Middle frontal gyrus (tissue), 1 donor: ENCODE data around the gene GALR3.

Experiments
- DNase-seq: peaks from one replicate; pipeline ENCODE4 v3.0.0-alpha.2; 2015; ENCODE audit warnings: low spot score; ENCODE audit errors: extremely low spot score

GALR3 gene

DNA sequence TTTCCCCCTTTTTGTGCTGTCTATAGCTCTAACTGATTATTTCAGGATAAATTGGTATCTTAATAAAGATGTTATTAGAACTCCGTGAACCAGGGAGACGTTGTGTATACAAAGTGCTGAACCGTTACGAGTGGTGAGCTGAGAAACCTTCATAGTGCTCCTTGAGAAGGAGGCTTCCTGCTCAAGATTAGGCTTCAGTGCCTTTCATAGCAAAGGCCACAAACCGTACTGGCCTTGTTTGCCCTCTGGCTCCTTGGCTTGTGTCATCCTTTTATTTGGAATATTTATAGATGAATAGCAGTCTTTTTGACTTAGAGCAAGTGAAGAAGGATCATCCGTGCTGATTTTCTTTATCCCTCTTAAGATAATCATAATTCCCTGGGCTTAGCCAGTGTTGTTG, 42.3 kb downstream of the GALR3 start:
- DNase-seq: no peak

DNA sequence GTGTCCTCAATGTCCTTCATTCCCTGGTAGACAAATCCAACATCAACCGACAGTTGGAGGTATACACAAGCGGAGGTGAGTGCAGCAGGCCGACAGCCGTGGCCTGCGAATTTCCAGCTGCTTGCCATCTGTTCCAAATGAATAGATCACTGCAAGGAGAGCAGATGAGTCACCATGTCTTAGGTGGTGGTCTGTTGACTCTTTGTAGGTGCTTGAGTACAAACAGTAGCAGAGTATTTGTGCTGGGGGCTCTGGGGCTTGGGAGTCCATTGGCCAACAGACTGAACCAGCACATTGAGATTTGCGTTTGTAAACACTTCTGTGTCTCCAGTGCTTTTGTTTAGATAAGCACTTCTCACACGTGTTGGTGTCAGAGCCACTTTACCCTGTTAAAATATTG, 47.1 kb downstream of the GALR3 start:
- no peak for DNase-seq
